ENCODE data around the gene ZKSCAN8.
A peak's percentile ranks its signal among the peaks of the same experiment; 100 is the strongest.
"Not testable (repeated sequence)": the region's sequence is repeated elsewhere in the genome, so short reads cannot be mapped to it uniquely, and the experiment has no call there.

Gene ZKSCAN8

DNA sequence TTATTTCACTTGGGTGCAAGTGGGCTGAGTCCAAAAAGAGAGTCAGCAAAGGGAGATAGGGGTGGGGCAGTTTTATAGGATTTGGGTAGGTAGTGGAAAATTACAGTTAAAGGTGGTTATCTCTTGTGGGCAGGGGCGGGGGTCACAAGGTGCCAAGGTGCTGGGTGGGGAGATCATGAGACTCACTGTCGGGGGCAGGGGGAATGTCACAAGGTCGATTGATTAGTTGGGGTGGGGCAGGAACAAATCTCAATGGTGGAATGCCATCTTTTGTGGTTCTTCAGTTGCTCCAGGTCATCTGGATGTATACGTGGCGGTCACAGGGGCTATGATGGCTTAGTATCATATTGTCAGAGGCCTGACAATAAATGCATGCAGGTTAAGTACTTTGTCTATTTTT is 19.4 kb upstream of the ZKSCAN8 start:
- not testable (repeated sequence) for H3K9me3 ChIP-seq (ENCODE audit: control insufficient read depth, low read depth, low read length); H3K27ac ChIP-seq (ENCODE audit: low read length); H3K27me3 ChIP-seq (ENCODE audit: control insufficient read depth, insufficient read depth, low read length); H3K4me1 ChIP-seq (ENCODE audit: control insufficient read depth, low read depth, low read length); H3K4me3 ChIP-seq (ENCODE audit: low read length); H3K9ac ChIP-seq (ENCODE audit: low read length)
- peaks cover 16% of the 10 kb centered on the region for H3K36me3 ChIP-seq (ENCODE audit: control insufficient read depth, low read depth, low read length)

DNA sequence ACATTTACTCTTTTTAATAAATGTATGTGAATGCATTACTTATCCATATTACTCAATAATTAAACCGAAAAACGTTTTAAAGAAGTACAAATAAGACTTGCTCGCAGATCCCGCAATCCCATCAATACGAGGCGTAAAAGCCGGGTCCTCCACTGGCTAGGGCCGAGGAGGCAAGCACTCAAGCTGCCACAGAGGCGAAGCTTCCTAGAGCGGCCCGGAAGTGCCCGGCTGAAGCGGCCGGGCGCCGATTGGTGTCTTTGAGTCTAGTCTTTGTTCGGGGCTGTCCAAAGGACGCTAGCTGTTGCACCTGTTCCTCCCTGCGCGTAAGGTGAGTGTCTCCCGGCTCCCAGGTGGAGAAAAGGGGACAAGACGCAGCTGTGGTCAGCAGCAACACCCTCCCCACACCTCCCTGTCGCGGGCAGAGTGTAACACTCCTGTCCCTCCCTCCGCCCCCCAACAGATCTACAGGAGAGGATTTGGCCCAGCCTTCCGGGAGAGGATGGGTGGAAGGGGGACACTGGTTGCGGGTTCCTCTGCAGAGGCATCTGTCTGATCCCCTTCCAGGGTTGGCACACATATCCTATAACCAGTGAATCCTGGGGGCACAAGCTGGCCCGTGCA is 17.2 kb upstream of the ZKSCAN8 start, which contains the start of gene ZSCAN16:
TSS of gene ZSCAN16 (plus strand) at position 260 of the 621 bp plus-strand sequence. CDS start 835 bp downstream, outside the sequence.
- Histone ChIP-seq H3K9me3 (ENCODE audit: control insufficient read depth, low read depth, low read length) (no peaks in the 10 kb centered on the region), H3K27me3 (ENCODE audit: control insufficient read depth, insufficient read depth, low read length) (no peaks in the 10 kb centered on the region), H3K9ac (ENCODE audit: low read length) (peak within 1 kb of the TSS; percentile 70), H3K36me3 (ENCODE audit: control insufficient read depth, low read depth, low read length) (peaks cover 31% of the 10 kb centered on the region), H3K4me3 (ENCODE audit: low read length) (peak within 1 kb of the TSS; percentile 86), H3K27ac (ENCODE audit: low read length) (peak within 1 kb of the TSS; percentile 48), H3K4me1 (ENCODE audit: control insufficient read depth, low read depth, low read length) (peaks cover 5% of the 10 kb centered on the region)

DNA sequence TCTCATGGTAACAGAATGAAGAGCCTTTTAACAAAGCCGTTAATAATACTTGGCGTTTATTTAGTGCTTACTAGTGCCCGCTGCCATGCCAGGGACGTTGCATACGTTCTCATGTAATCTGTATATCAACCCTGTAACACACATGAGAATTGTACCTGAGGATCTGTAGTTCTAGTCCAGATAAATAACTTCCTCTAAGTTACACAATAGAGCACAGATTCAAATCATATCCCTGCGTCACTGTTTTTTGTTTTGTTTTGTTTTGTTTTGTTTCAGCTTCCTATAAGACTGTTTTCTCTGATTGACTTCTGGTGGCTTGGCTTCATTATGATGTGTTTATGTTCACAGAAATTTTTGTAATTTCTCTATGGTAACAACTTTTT is 16.7 kb upstream of the ZKSCAN8 start:
- Histone ChIP-seq H3K27ac (ENCODE audit: low read length) (peak overlapping the region; percentile 48), H3K36me3 (ENCODE audit: control insufficient read depth, low read depth, low read length) (peaks cover 36% of the 10 kb centered on the region), H3K27me3 (ENCODE audit: control insufficient read depth, insufficient read depth, low read length) (no peaks in the 10 kb centered on the region), H3K9me3 (ENCODE audit: control insufficient read depth, low read depth, low read length) (no peaks in the 10 kb centered on the region), H3K4me3 (ENCODE audit: low read length) (peak overlapping the region; percentile 86), H3K9ac (ENCODE audit: low read length) (peak overlapping the region; percentile 70), H3K4me1 (ENCODE audit: control insufficient read depth, low read depth, low read length) (peaks cover 5% of the 10 kb centered on the region)

DNA sequence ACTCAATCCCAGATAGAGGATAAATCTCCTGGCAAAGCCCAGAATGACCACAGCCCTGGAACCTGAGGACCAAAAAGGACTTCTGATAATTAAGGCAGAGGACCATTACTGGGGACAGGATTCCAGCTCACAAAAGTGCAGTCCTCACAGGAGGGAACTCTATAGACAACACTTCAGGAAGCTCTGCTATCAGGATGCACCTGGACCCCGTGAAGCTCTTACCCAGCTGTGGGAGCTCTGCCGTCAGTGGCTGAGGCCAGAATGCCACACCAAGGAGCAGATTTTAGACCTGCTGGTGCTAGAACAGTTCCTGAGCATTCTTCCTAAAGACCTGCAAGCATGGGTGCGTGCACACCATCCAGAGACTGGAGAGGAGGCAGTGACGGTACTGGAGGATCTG is 16.3 kb upstream of the ZKSCAN8 start:
- no peaks in the 10 kb centered on the region for H3K27me3 ChIP-seq (ENCODE audit: control insufficient read depth, insufficient read depth, low read length)
- H3K9ac ChIP-seq (ENCODE audit: low read length) = no peak overlapping the region
- H3K9me3 ChIP-seq (ENCODE audit: control insufficient read depth, low read depth, low read length) = no peaks in the 10 kb centered on the region
- H3K4me3 ChIP-seq (ENCODE audit: low read length) = peak overlapping the region; percentile 86
- H3K36me3 ChIP-seq (ENCODE audit: control insufficient read depth, low read depth, low read length) = peaks cover 34% of the 10 kb centered on the region
- peaks cover 5% of the 10 kb centered on the region for H3K4me1 ChIP-seq (ENCODE audit: control insufficient read depth, low read depth, low read length)
- no peak overlapping the region for H3K27ac ChIP-seq (ENCODE audit: low read length)

DNA sequence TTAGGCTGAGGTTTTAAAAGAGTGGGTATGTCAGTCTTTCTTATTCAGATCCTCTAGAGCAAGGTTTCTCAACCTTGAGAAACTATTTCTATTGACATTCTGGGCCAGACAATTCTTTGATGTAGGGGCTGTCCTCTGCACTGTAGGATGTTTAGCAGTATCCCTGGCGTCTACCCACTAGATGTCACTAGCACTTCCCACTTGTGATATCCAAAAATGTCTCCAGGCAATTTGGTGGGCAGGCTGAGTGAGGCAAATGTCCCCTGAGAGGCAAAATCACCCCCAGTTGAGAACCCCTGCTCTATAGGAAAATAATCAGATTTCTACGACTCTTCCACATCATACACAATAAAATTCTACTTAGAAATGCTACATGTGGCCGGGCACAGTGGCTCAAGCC is 7.7 kb upstream of the ZKSCAN8 start:
- Histone ChIP-seq H3K36me3 (ENCODE audit: control insufficient read depth, low read depth, low read length) (peaks cover 11% of the 10 kb centered on the region), H3K9ac (ENCODE audit: low read length) (no peak overlapping the region), H3K27ac (ENCODE audit: low read length) (no peak overlapping the region), H3K27me3 (ENCODE audit: control insufficient read depth, insufficient read depth, low read length) (peaks cover 12% of the 10 kb centered on the region), H3K9me3 (ENCODE audit: control insufficient read depth, low read depth, low read length) (no peaks in the 10 kb centered on the region), H3K4me3 (ENCODE audit: low read length) (no peak overlapping the region), H3K4me1 (ENCODE audit: control insufficient read depth, low read depth, low read length) (peaks cover 9% of the 10 kb centered on the region)

DNA sequence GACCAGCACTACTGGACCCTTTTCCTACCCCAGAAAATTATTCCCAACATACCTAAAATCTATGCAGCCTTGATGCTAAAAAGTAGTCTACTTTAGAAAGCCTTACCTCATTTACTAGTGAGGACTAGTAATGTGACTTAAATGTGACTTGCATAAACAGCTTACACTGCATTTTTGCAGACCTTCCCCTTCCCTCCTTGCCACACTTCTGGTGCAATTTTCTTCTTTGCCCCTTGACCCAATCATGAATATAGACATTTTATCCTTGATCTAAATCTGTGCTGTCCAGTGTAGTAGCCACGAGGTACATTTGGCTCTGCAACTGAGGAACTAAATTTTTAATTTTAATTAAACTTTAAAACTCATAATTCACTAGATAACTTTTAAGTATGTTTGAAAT is 7.0 kb upstream of the ZKSCAN8 start:
- H3K36me3 ChIP-seq (ENCODE audit: control insufficient read depth, low read depth, low read length) = peaks cover 4% of the 10 kb centered on the region
- peaks cover 19% of the 10 kb centered on the region for H3K27me3 ChIP-seq (ENCODE audit: control insufficient read depth, insufficient read depth, low read length)
- no peak overlapping the region for H3K9ac ChIP-seq (ENCODE audit: low read length)
- no peaks in the 10 kb centered on the region for H3K9me3 ChIP-seq (ENCODE audit: control insufficient read depth, low read depth, low read length)
- no peak overlapping the region for H3K27ac ChIP-seq (ENCODE audit: low read length)
- peaks cover 9% of the 10 kb centered on the region for H3K4me1 ChIP-seq (ENCODE audit: control insufficient read depth, low read depth, low read length)
- no peak overlapping the region for H3K4me3 ChIP-seq (ENCODE audit: low read length)

DNA sequence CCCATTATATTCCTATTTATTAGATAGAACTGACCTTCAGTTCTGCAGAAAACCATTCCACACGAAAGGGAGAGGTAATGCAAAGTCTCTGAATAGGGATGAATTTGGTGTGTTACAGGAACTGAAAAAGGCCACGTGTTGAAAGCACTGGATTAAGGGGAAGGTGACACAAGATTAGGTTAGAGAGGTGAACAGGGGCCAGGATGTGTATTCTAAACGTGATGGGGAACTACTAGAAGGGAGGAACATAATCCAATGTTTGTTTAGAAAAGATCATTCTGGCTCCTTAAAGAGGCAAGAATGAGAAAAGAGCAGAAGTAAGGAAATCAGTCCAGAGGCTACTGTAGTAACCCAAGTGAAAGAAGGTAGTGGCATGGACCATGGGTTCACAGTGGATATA is 6.3 kb upstream of the ZKSCAN8 start:
- Histone ChIP-seq H3K9ac (ENCODE audit: low read length) (peak overlapping the region; percentile 90), H3K4me3 (ENCODE audit: low read length) (peak overlapping the region; percentile 96), H3K36me3 (ENCODE audit: control insufficient read depth, low read depth, low read length) (no peaks in the 10 kb centered on the region), H3K27ac (ENCODE audit: low read length) (no peak overlapping the region), H3K4me1 (ENCODE audit: control insufficient read depth, low read depth, low read length) (peaks cover 9% of the 10 kb centered on the region), H3K27me3 (ENCODE audit: control insufficient read depth, insufficient read depth, low read length) (peaks cover 25% of the 10 kb centered on the region), H3K9me3 (ENCODE audit: control insufficient read depth, low read depth, low read length) (no peaks in the 10 kb centered on the region)

DNA sequence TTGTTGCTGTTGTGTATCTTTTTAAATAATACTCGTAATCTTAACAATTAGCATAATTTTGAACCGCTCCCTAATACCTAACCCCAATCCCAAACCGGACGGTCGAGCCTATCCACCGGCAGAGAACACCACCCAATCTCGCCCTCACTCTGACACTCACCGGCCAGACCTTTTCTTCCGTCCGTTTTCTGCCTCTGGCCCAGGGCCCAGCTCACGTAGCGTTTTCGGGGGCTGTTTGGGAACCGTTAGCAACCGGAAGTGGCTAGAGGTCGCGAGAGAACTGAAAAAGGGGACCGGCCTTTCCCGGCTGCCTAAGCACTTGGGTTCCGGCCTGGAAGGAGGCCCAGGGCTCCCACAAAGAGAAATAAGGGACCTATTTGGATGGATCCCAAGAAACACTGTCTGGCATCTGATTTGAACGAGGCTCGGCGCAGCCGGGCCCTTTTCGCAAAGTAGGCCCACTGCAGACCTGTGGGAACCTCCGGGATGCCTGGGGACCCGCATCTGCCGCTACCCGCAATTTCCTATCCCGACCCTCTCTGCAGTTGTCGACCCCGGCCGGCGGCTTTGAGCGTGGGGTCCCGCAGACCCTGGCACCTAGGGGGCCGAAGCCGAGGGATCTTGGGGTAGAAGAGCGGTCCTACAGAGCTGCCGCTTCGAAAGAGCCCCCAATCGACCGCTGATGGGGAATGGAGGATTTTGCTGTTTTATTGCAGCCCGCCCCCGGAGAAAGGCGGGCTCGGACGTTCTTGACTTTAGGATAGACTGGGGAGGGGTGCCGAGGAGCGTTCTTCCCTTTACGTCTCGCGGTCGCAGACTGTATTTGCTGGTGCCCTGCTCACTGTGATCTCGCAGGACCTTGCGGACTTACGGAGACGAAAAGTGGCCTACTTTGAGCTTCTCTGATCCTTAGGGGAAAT is 4.8 kb upstream of the ZKSCAN8 start:
- Histone ChIP-seq H3K27me3 (ENCODE audit: control insufficient read depth, insufficient read depth, low read length) (peaks cover 35% of the 10 kb centered on the region), H3K9me3 (ENCODE audit: control insufficient read depth, low read depth, low read length) (no peaks in the 10 kb centered on the region), H3K27ac (ENCODE audit: low read length) (peak overlapping the region; percentile 74), H3K4me3 (ENCODE audit: low read length) (peak overlapping the region; percentile 96), H3K9ac (ENCODE audit: low read length) (peak overlapping the region; percentile 90), H3K4me1 (ENCODE audit: control insufficient read depth, low read depth, low read length) (peaks cover 9% of the 10 kb centered on the region), H3K36me3 (ENCODE audit: control insufficient read depth, low read depth, low read length) (no peaks in the 10 kb centered on the region)

DNA sequence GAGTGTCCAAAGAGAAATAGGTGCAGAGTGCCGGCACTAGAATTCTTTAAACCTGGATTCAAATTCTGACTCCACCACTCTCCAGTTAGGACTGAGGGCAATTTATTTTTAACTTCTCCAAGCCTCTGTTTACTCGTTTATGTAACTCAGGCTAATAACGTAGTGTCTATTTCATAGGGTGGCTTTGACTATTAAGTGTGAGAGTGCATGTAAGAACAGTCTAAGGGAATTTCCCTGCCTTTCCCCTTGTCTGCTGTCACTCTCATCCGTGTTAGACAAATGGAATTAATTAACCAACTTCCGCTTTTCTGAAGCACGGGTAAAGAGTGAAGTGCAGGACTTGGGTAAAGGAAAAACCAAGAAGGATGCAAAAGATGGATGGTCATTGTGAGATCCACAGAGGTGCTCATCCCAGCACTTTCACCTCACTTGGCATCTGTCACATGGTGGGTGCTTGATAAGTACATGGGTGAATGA is 4.1 kb upstream of the ZKSCAN8 start:
- Histone ChIP-seq H3K36me3 (ENCODE audit: control insufficient read depth, low read depth, low read length) (no peaks in the 10 kb centered on the region), H3K27ac (ENCODE audit: low read length) (no peak overlapping the region), H3K4me3 (ENCODE audit: low read length) (peak overlapping the region; percentile 96)

DNA sequence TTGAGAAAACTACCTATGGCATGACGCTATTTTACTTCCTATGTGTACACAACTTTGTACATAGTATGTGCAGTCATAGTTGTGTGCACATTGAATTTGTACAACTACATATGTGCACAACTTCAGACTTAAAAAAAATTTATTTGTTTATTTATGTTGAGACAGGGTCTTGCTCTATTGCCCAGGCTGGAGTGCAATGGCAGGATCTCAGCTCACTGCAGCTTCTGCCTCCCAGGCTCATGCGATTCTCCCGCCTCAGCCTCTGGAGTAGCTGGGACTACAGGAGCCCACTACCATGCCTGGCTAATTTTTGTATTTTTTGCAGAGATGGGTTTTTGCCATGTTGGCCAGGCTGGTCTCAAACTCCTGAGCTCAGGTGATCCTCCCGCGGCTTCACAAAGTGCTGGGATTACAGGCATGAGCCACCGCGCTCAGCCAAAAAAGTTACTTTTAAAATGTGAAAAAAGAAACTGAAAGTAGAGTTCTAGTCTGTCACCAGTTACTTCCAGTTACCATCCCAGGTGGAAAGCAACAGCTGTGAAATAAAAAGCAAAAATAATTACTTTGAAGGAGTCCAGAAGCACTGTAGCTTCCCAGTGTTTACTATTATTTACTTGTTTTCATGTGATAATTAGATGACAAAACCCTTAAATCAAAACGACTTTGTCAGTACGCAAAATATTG is 1.7 kb upstream of the ZKSCAN8 start:
- Histone ChIP-seq H3K4me1 (ENCODE audit: control insufficient read depth, low read depth, low read length) (peaks cover 17% of the 10 kb centered on the region), H3K9ac (ENCODE audit: low read length) (no peak overlapping the region), H3K27ac (ENCODE audit: low read length) (no peak overlapping the region), H3K9me3 (ENCODE audit: control insufficient read depth, low read depth, low read length) (no peaks in the 10 kb centered on the region), H3K27me3 (ENCODE audit: control insufficient read depth, insufficient read depth, low read length) (peaks cover 35% of the 10 kb centered on the region), H3K4me3 (ENCODE audit: low read length) (no peak overlapping the region), H3K36me3 (ENCODE audit: control insufficient read depth, low read depth, low read length) (peaks cover 6% of the 10 kb centered on the region)

More for the DNA sequence above, 4.1 kb upstream of the ZKSCAN8 start:
- peaks cover 35% of the 10 kb centered on the region for H3K27me3 ChIP-seq (ENCODE audit: control insufficient read depth, insufficient read depth, low read length)
- peak overlapping the region; percentile 90 for H3K9ac ChIP-seq (ENCODE audit: low read length)
- H3K9me3 ChIP-seq (ENCODE audit: control insufficient read depth, low read depth, low read length) = no peaks in the 10 kb centered on the region
- peaks cover 9% of the 10 kb centered on the region for H3K4me1 ChIP-seq (ENCODE audit: control insufficient read depth, low read depth, low read length)

DNA sequence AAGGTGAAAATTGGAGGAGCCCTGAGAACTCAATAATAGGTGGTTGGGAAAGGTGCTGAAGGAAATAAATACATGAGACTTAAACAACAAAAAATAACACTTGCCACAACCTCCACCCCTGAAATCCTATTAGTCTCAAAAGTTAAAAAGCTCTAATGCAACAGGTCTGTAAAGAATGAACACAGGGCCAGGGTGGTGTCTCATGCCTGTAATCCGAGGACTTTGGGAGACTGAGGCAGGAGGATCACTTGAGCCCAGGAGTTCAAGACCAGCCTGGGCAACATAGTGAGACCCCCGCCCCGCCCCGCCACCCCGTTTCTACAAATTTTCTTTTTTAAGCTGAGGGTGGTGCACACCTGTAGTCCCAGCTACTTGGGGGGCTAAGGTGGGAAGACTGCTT is 1.1 kb upstream of the ZKSCAN8 start:
- Histone ChIP-seq H3K9ac (ENCODE audit: low read length) (no peak overlapping the region), H3K36me3 (ENCODE audit: control insufficient read depth, low read depth, low read length) (peaks cover 8% of the 10 kb centered on the region)

More for the DNA sequence above, 1.1 kb upstream of the ZKSCAN8 start:
- H3K4me3 ChIP-seq (ENCODE audit: low read length) = no peak overlapping the region
- no peak overlapping the region for H3K27ac ChIP-seq (ENCODE audit: low read length)
- H3K27me3 ChIP-seq (ENCODE audit: control insufficient read depth, insufficient read depth, low read length) = peaks cover 35% of the 10 kb centered on the region
- H3K9me3 ChIP-seq (ENCODE audit: control insufficient read depth, low read depth, low read length) = no peaks in the 10 kb centered on the region
- H3K4me1 ChIP-seq (ENCODE audit: control insufficient read depth, low read depth, low read length) = peaks cover 14% of the 10 kb centered on the region

All from iPS-18a (cell line).